AG04450 (cell line): ENCODE data around the gene ABCA7. TPM values are rescaled to one million over a fixed set of nuclear protein-coding genes. Genes with fewer than 3 reads are reported as not detected.

Experiments used
- CTCF ChIA-PET: fragments of 300-600, 350-600 bp; formaldehyde crosslinking; extraction: SDS; loops from one replicate; lab custom pipeline; 2022; ENCODE audit warnings: antibody characterized with exemption, inconsistent platforms; lab: Charles Lee
- POLR2A ChIA-PET: fragments of 350-600 bp; formaldehyde crosslinking; extraction: SDS; loops from one replicate; lab custom pipeline; 2021; ENCODE audit warnings: antibody characterized with exemption, inconsistent platforms; lab: Yijun Ruan, JAX
- DNase-seq: peaks from one replicate; pipeline ENCODE4 v3.0.0-alpha.2; 2011; ENCODE audit warnings: low read depth, low spot score
- H3K27ac ChIP-seq: one replicate; pipeline ENCODE4 v1.5.1; 2012; ENCODE audit warnings: low read depth, low read length, control low read depth
- H3K27me3 ChIP-seq: one replicate; pipeline ENCODE4 v1.6.0; 2012; ENCODE audit warnings: low read length; ENCODE audit not compliant: control insufficient read depth, insufficient read depth
- H3K4me3 ChIP-seq: 2 replicates; pipeline ENCODE4 v1.5.1; 2011; ENCODE audit warnings: mild to moderate bottlenecking, low read depth, low read length, control low read depth
- H3K9me3 ChIP-seq: 2 replicates; pipeline ENCODE4 v1.5.1; 2012; ENCODE audit warnings: low read length; ENCODE audit not compliant: control insufficient read depth, insufficient read depth
- polyA plus RNA-seq: library from polyadenylated mRNA; depleted of rRNA; stranded (reverse); fragments of >200 nt; gene quantifications from 2 replicates; pipeline ENCODE4 v1.2.3, GENCODE V29; 2011
- TF ChIP-seq, protein P1 (sequence below): IDR thresholded peaks from 2 replicates; pipeline ENCODE4 v1.5.1; 2011; ENCODE audit warnings: low read depth, low read length, control low read depth, inconsistent platforms

ABCA7 gene
- polyA plus RNA-seq, 1 experiment, result 1.6 TPM

DNA sequence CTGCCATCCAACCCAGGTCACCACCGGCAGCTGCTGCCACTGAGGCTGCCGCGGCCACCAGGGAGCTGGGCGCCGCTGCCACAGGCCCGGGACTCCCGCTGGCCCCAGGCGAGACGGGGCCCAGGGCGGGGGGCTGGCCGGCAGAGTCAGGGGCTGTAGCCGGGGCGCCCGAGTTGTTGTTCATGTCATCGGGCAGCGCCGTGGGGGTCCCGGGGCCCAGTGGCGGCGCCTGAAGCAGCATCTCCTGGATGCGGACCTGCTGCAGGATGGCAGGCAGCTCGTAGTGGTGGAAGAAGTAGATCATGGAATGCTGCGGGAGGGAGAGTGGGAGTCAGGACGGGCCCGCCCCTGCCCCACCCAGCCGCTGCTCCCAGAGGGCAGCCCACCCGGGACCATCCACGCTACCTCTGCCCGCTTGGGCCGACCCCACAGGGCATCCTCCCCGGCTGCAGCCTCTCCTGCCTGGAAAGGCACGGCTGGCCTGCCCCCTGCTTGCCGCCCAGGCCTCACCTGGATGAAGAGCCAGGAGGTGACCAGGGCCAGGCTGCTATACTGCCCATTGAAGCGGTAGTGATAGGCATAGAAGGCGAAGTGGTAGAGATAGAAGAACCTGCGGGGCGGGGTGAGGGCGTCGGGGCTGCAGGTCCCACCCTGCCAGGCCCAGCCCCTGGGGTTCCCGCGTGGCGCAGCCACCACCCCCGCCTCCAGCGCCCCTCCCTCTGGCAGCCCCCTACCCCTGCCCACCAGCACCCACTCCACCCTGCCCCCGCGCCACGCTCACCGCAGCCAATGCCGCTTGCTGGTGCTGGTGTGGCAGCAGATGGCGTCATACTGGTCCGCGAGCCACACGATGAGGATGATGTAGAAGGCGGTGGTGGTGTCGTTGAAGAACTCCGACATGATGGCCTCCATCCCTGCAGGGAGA is 29.1 kb upstream of the ABCA7 start:
- TF ChIP-seq, protein P1, sequence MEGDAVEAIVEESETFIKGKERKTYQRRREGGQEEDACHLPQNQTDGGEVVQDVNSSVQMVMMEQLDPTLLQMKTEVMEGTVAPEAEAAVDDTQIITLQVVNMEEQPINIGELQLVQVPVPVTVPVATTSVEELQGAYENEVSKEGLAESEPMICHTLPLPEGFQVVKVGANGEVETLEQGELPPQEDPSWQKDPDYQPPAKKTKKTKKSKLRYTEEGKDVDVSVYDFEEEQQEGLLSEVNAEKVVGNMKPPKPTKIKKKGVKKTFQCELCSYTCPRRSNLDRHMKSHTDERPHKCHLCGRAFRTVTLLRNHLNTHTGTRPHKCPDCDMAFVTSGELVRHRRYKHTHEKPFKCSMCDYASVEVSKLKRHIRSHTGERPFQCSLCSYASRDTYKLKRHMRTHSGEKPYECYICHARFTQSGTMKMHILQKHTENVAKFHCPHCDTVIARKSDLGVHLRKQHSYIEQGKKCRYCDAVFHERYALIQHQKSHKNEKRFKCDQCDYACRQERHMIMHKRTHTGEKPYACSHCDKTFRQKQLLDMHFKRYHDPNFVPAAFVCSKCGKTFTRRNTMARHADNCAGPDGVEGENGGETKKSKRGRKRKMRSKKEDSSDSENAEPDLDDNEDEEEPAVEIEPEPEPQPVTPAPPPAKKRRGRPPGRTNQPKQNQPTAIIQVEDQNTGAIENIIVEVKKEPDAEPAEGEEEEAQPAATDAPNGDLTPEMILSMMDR, result no peak
- Histone ChIP-seq H3K4me3 (no peak overlapping the region), H3K9me3 (peaks cover 4% of the 10 kb centered on the region; the same call in 1 of the 2 replicates), H3K27ac (no peak overlapping the region), H3K27me3 (no peaks in the 10 kb centered on the region)
- CTCF ChIA-PET, result interaction anchor here (0.6 kb wide), 1 partner anchor 217 kb away, joined by 3 read pairs; no protein-coding TSS in a partner anchor
- DNase-seq, result no peak
- POLR2A ChIA-PET, result interaction anchor here (1.0 kb wide), 1 partner anchor 258 kb away, joined by 3 read pairs; the partner anchor contains the start of gene CIRBP

DNA sequence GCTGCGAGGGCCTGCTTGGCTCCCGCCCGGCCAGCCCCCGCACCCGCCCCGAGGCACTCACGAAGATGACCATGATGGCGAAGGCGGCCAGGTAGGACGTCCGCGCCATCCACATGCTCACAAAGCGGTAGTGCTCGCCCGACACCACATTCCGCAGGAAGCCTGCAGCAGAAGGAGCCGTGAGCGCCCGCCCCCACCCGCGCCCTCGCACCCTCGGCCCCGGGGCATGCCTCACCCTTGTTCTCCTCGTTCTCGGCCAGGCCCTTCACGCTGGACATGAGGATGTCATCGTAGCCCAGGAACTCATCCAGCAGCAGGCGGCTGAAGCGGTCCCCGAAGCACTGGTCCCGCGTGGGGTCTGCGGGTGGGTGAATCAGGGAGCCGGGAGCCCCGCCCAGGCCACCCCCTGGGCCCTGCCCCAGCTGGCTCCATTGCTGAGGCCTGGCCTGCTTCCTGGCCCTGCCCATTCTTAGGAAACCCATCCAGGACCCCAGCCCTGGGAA is 28.0 kb upstream of the ABCA7 start:
- POLR2A ChIA-PET, result no interaction called here
- DNase-seq, result no peak
- peaks cover 4% of the 10 kb centered on the region; the same call in 1 of the 2 replicates for H3K9me3 ChIP-seq
- H3K4me3 ChIP-seq, result no peak overlapping the region
- TF ChIP-seq, protein P1, result no peak
- H3K27me3 ChIP-seq, result no peaks in the 10 kb centered on the region
- CTCF ChIA-PET, result no interaction called here
- H3K27ac ChIP-seq, result no peak overlapping the region

DNA sequence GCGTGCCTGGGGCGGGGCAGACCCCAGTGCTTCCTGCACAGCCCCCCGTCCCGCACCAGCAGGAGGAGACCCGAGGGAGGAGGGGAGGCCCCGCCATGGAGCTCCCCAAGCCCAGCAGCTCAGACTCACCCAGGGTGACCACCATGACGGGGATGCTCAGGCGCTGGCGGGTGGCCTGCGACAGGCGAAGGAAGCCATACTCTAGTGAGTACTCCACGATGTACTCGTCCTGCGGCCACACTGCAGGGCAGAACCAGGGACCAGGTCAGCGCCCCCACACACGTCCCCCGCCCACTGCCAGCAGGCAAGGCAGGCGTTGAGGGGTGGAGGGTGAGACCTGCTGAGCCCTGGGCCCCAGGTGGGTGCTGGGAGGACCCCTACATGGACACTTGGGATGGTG is 27.6 kb upstream of the ABCA7 start:
- TF ChIP-seq, protein P1, result no peak
- ChIA-PET CTCF (no interaction called here), POLR2A (no interaction called here)
- H3K27ac ChIP-seq, result no peak overlapping the region
- no peak for DNase-seq
- peaks cover 4% of the 10 kb centered on the region; the same call in 1 of the 2 replicates for H3K9me3 ChIP-seq
- H3K4me3 ChIP-seq, result no peak overlapping the region
- no peaks in the 10 kb centered on the region for H3K27me3 ChIP-seq

DNA sequence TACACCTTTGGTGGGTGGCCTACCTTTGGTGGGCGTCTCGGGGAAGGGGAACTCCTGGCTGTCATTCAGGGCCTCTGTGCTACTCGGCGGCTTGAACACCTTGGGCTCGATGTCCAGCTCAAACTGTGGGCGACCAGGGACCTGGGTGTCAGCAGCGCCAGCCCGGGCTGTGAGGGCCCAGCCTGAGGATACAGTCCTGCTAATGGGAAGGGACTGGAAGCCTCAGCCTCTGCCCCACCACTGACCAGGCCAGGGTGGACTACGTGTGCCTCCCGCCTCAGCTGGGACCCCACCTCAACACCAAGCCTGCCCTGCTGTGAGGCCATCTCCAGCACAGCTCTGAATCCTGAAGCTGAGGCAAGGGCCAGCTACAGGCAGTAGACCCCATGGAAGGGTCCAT is 26.7 kb upstream of the ABCA7 start:
- Histone ChIP-seq H3K9me3 (peaks cover 4% of the 10 kb centered on the region; the same call in 1 of the 2 replicates), H3K4me3 (no peak overlapping the region), H3K27ac (no peak overlapping the region), H3K27me3 (no peaks in the 10 kb centered on the region)
- CTCF ChIA-PET, result no interaction called here
- POLR2A ChIA-PET, result no interaction called here
- DNase-seq, result no peak
- TF ChIP-seq, protein P1, result no peak
